RPMI8226 (cell line): Measurements from ENCODE around the gene FOXJ2.
A peak's percentile ranks its signal among the peaks of the same experiment; 100 is the strongest.
"Not testable (repeated sequence)": the region's sequence is repeated elsewhere in the genome, so short reads cannot be mapped to it uniquely, and the experiment has no call there.

Experiments used
- DNase-seq: peaks from one replicate; pipeline ENCODE4 v3.0.0-alpha.2; 2015

FOXJ2 gene

DNA sequence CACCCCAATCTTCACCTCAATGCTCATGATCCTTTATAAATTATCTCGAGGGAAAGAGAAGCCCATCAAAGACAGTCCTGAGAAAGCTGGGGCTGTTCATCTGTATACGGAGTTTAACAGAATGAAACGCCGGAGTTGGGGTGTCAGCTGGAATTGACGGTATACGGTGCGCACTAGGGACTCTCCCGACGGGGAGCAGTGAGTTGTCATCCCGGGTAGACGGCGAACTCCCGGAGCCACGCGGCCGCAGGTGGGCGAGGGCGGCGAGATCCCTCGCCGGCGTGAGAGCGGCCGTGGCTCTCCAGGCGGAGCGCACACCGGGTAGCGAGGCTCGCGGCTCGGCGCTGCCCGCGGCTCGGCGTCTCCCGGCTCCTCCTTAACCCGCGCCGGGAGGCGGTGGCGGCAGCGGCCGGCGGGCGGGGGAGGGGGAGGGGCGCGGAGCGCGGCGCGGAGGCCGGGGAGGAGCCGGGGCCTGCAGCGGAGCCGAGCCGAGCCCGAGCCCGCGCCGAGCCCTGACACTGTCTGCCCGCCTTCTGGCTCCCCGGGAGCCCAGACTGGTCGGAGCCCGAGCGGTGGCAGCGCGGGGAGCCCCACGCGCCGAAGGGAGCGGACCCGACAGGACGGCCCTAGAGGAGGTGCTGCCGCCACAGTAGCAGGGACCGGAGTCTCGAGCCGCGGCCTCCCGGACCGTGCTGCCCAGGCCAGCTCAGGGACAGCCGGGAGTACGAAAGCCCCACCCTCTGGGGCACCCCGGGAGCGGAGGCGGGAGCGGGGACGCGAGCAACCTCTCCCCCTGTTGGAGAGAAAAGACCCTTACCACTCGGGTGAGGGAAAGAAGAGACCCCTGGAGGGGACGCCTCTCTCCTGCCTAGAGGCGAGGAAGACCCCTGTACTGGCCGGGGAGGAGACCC is at the start of gene FOXJ2:
Gene FOXJ2 (plus strand): TSS at position 475 of the 911 bp plus-strand sequence. CDS start 7,117 bp downstream, outside the sequence.
- DNase-seq: peak; percentile 81

GRCh38 chr12:7983019-7983418 is 49.5 kb upstream of the FOXJ2 start:
- not testable (repeated sequence) for DNase-seq

DNA sequence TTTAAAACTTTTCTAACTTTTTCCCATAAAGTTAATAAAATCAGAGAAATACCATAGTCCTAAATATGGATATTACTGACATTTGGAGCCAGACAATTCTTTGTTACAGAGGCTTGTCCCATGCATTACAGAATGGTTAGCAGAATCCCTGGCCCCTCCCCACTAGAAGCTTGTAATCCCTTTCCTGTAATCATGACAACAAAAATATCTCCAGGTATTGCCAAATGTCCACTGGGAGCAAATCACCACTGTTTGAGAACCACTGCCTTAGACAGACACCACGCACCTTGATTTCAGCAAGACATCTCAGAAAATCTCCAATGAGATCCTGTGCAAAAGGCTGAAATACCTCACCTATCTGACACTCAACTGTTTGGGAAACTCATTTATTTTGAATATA is 49.1 kb upstream of the FOXJ2 start:
- not testable (repeated sequence) for DNase-seq

DNA sequence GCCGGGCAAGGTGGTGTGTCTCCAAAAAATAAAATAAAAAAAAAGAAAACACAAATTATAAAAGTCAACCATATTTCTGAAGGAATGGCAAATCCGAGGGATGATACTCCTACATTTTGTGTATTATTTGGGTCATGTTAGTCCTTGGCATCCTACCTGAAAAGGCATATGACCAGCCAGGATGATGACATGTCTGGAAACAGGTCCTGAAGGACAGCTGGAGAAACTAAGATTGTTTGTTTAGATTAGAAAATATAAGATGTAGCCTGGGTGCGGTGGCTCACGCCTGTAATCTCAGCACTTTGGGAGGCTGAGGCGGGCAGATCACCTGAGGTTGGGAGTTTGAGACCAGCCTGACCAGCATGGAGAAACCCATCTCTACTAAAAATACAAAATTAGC is 47.6 kb upstream of the FOXJ2 start:
- no peak for DNase-seq

DNA sequence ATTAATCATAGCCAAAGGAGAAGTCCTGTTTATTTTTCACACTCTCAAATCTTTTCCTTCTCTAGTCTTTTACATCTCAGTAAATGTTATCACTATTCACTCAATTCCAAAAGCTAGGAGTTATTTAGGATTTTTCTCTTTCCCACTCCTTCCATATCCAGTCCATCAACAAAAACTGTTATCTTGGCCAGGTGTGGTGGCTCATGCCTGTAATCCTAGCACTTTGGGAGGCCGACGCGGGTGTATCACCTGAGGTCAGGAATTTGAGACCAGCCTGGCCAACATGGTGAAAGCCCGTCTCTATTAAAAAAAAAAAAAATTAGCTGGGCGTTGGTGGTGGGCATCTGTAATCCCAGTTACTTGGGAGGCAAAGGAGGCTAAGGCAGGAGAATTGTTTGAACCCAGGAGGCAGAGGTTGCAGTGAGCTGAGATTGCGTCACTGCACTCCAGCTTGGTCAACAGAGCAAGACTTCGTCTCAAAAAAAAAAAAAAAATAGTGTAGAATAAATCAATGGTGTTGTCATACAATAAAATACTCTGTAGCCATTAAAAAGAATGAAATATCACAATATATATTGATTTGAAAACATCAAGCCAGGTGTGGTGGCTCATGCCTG is 46.6 kb upstream of the FOXJ2 start:
- DNase-seq: no peak

DNA sequence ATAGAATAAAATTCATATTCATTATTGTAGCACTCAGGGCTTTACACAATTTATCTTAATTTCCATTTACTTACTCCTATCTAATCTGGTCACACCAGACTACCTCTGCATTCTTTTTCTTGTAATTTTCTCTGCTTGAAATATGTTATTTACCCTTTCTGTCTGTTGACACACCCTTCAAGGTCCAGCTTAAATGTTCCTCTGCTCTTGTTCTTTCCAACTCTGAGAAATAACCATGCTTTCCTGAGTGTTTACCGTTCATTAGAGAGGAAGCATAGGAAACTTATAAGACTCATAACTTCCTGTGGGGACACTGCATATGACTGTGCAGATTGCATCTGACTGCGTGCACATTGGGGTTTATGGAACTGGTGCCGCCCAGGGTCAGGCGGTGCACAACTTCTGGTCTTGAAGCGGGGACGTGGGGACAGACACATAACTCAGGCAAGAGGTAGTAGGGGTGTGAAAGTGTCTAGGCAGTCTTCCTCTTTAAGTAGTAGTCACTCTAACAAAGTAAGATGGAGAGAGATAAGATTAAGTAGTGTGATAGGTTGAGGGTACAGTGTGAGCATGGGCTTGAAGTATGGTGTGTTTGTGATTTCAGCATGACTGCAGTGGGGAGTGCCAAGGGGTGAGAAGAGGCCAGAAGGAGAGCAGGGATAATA is 42.6 kb upstream of the FOXJ2 start:
- no peak for DNase-seq

- DNase-seq: no peak
Measured at GRCh38 chr12:7991535-7991934, 41.0 kb upstream of the FOXJ2 start.

DNA sequence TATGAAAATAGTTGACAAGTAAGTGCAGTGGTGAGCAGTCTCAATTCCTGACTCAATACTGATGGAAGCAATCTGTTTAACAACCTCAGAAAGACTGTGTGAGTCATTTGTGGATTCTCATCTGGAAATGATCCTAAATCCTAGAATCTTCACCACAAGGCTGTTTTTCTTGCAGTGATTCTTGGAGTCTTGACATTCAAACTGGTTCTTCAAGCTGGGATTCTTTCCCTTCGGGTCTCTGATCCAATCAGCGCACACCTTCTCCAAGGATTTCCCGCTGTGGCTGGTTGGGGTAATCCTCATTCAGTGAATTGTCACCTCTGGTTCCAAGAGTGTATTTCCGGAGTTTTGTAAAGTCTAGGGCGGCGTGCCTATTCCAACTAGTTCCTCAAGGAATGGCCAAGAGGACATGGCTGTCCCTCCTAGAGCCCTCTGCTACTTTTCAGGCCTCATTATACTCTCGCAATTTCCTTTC is 37.7 kb upstream of the FOXJ2 start:
- DNase-seq: no peak

DNA sequence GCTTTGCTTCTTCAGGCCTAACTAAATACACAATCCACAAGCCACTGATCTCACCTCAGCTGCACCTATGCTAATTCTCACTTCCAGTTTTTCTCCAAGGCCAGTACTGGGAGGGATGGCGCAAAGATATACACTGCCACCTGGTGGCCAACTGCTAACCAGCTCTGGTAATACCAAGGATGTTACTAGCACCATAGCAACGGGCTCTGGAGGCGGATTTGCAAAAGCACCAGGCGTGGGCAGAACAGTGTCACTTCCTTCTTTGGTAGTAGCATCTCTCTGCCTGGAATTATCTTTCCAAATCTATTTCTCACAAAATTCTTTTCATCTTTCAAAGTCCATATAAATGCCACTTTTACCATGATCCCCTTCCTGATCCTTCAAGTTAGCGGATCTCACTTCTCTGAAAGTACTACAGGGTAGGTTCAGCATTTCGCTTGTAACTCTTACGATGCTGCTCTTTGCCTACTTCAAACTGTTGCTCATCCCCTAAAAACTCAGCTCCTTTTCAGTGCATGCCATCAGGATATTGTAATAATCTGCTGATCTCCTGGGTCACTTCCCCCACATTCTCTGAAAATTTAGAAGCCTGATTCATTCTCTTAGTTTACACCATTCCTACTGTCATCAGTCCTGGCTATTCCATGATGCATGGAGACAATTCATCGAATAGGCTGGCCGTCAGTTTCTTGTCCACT is 37.1 kb upstream of the FOXJ2 start:
- DNase-seq: peak; percentile 87

- DNase-seq: not testable (repeated sequence)
Measured at GRCh38 chr12:8000827-8001226, 31.7 kb upstream of the FOXJ2 start.

GRCh38 chr12:8001496-8001895 is 31.0 kb upstream of the FOXJ2 start:
- not testable (repeated sequence) for DNase-seq

DNA sequence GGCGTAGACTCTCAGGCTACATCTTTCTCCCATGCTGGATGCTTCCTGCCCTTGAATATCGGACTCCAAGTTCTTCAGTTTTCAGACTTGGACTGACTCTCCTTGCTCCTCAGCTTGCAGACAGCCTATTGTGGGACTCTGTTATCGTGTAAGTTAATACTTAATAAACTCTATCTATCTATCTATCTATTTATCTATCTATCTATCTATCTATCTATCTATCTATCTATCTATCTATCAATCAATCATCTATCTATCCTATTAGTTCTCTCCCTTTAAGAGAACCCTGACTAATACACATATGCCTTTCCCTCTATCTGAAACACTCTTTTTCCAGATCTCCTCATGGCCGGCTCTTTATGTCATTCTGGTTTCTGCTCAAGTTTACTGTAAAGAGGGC is 27.6 kb upstream of the FOXJ2 start:
- not testable (repeated sequence) for DNase-seq

DNA sequence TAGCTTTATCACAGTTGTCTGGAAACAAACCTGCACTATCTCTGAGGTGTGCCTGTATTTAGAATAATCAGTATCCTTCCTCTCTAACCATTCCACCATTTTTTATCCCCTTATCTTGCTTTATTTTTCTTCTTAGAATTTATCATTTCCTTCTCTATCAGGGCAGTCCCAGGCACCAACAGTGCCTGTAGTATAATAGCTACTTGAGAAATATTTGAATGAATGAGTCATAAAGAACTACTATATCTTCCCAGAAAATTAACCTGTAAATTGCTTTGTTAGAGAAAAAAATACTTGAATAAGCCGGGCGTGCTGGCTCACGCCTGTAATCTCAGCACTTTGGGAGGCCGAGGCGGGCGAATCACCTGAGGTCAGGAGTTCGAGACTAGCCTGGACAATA is 21.2 kb upstream of the FOXJ2 start:
- no peak for DNase-seq

- no peak for DNase-seq
Measured at GRCh38 chr12:8012651-8013309, 19.7 kb upstream of the FOXJ2 start.

DNA sequence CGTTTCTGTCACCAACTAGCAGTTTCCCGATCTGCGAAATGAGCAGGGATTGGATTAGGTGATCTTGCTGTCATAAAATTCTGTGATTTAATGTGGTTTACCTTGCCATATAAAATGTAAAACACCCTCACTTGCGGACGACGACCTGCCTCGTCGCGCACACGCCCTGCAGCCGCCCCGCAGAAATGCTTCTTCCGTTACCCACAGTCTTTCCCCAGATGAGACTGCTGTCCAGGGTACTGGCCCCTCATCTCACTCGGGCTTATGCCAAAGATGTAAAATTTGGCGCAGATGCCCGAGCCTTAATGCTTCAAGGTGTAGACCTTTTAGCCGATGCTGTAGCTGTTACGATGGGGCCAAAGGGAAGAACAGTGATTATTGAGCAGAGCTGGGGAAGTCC is 17.7 kb upstream of the FOXJ2 start:
- no peak for DNase-seq

GRCh38 chr12:8018213-8018612 is 14.3 kb upstream of the FOXJ2 start:
- DNase-seq: not testable (repeated sequence)

DNA sequence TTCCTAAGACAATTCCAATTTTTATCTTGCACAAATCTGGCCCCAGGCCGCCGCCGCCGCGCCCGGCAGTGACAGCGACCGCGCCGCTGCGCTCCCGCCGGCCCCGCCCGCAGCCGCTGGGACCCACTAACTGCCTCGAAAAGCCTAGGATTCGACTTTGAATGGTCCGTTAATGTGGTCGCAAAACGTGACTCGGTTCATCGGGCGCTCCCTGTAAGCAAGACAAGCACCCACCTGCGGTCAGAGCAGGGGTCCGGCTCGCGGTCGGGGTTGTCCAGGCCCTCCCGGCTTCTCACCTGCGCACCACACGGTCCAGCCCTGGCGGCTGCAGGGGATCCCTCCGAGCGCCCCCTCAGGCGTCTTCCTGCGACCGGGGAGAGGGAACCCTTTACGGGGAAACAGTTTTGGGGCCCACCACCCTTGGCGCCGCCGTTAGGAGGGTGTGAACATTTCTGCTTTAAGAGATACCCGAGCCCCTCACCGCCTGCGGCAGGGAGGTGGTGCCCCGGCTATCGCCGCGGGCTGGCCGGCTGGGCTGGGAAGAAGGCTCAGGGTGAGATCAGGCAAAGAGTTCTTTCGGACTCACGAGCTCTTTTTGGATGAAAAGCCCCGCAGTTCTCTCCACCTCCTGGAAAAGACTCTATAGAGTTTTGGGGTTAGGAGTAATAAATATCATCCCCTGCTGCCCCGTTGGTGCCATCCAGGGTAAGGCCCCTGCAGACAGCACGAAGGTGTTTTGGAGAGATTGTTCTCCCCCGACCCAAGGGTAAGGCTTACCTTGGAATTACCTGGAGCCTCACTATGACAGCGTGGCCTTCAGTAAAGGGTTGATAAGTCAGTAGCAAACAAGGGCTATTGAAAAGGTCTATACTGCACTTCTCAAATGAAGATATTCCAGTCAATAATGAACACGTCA is 13.6 kb upstream of the FOXJ2 start:
- DNase-seq: peak; percentile 30

DNA sequence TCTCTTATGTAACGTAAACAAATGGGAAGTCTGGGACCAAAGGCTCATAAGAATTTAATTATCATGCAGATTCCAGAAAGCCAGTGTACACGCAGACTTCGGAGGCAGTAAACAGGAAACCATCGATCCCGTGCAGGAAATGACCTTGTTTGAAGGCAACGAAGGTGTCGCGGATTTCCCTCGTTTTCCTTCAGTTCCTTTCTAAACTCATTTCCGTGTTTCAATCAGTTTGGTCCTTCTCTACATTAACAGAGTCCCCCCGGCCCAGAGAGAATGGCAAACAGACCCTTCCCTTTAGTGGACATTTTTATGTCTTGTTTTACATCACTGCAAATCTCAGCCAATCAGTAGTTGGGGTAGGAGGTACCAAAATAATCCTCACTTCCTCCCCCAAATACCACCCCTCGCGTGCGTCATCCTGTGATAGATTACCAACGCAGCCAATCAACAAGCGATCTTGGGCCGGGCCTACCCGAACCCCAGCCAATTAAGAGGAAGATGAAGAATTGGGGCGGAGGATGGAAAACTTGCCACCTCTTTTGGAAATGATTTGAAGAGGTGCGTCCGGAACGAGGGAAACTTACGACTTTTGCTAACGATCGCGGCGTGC is 6.1 kb upstream of the FOXJ2 start:
- peak; percentile 98 for DNase-seq

GRCh38 chr12:8027856-8028255 is 4.7 kb upstream of the FOXJ2 start:
- DNase-seq: no peak

- DNase-seq: no peak
Measured at GRCh38 chr12:8028267-8028666, 4.2 kb upstream of the FOXJ2 start.

DNA sequence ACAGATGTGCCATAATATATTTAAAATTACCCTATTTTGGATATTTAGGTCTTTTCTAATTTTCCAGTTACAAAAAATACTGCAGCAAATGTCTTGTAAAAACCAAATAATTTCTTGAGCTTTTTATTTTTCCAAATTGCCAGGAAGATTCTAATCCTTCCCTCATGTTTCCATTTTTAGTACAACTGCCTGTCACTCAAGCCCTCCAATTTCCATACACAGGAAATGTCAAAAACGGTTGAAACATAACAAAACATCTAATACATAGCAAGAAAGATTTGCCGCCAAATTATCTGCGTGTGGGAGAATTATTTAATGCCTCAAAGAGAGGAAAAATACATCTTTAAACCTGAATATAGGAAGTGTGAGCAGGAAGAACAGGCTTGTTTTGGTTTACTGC is 2.3 kb upstream of the FOXJ2 start:
- no peak for DNase-seq
